Endothelial cell (in vitro differentiated cells): ENCODE data around the gene POLR3H. TPM values are rescaled to one million over a fixed set of nuclear protein-coding genes. Genes with fewer than 3 reads are reported as not detected.
A peak's percentile ranks its signal among the peaks of the same experiment; 100 is the strongest.

ENCODE experiments used
- DNase-seq: peaks from one replicate; pipeline ENCODE4 v3.0.0; 2021; ENCODE audit warnings: low spot score
- H3K27ac Mint-ChIP-seq: one replicate; pipeline ENCODE4 v1.8.0; 2021; ENCODE audit warnings: mixed read lengths, inconsistent platforms; ENCODE audit not compliant: unreplicated experiment
- H3K27me3 Mint-ChIP-seq: one replicate; pipeline ENCODE4 v1.8.0; 2021; ENCODE audit warnings: mild to moderate bottlenecking, moderate library complexity, mixed read lengths, inconsistent platforms; ENCODE audit not compliant: unreplicated experiment
- H3K36me3 Mint-ChIP-seq: one replicate; pipeline ENCODE4 v1.8.0; 2021; ENCODE audit warnings: mild to moderate bottlenecking, low read depth, mixed read lengths, inconsistent platforms; ENCODE audit not compliant: unreplicated experiment
- H3K4me1 Mint-ChIP-seq: one replicate; pipeline ENCODE4 v1.8.0; 2021; ENCODE audit warnings: mild to moderate bottlenecking, mixed read lengths, inconsistent platforms; ENCODE audit not compliant: unreplicated experiment
- H3K4me3 Mint-ChIP-seq: one replicate; pipeline ENCODE4 v1.8.0; 2021; ENCODE audit warnings: mild to moderate bottlenecking, mixed read lengths, inconsistent platforms; ENCODE audit not compliant: unreplicated experiment
- H3K9me3 Mint-ChIP-seq: one replicate; pipeline ENCODE4 v1.8.0; 2021; ENCODE audit warnings: mixed read lengths, inconsistent platforms; ENCODE audit not compliant: unreplicated experiment
- total RNA-seq: library from RNA; stranded (reverse); fragmentation: NEBNext Ultra II Directional; extraction: Animal tissue kit (Norgen Biotek cat#: 25700); gene quantifications from one replicate; pipeline ENCODE4 v1.2.1, GENCODE V29; 2021; ENCODE audit not compliant: unreplicated experiment
- TF ChIP-seq, protein P1 (sequence below): fragments of 200-600 bp; sonication (generic); IDR thresholded peaks from one replicate; pipeline ENCODE4 v1.5.0; 2021; ENCODE audit warnings: antibody characterized with exemption; ENCODE audit not compliant: unreplicated experiment

POLR3H gene
- total RNA-seq, 1 donor from 2014 or later, result 20.8 TPM

DNA sequence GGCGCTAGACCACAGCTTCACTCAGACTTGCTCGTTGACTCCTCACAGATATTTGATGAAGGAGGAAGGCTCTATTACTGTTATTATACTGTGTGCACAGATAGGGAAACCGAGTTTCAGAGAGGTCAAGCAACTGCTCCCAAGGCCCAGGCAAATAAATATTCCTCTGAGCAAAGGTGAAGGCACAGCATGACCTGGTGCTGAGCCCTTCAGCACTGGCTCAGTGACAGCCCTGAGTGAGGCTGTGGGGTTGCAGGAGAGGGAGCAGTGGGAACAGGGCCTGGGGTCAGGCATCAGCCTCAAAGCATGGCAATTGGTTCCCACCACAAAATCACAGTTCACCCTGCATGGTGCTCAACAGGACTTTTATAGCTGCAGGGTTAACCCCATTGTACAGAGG lies 7.1 kb downstream of the POLR3H start:
- Mint-ChIP-seq H3K27me3 (no peaks in the 10 kb centered on the region), H3K27ac (no peak overlapping the region), H3K4me1 (peaks cover 5% of the 10 kb centered on the region), H3K9me3 (no peaks in the 10 kb centered on the region), H3K36me3 (peaks cover 16% of the 10 kb centered on the region), H3K4me3 (no peak overlapping the region)
- no peak for DNase-seq
- TF ChIP-seq, protein P1, sequence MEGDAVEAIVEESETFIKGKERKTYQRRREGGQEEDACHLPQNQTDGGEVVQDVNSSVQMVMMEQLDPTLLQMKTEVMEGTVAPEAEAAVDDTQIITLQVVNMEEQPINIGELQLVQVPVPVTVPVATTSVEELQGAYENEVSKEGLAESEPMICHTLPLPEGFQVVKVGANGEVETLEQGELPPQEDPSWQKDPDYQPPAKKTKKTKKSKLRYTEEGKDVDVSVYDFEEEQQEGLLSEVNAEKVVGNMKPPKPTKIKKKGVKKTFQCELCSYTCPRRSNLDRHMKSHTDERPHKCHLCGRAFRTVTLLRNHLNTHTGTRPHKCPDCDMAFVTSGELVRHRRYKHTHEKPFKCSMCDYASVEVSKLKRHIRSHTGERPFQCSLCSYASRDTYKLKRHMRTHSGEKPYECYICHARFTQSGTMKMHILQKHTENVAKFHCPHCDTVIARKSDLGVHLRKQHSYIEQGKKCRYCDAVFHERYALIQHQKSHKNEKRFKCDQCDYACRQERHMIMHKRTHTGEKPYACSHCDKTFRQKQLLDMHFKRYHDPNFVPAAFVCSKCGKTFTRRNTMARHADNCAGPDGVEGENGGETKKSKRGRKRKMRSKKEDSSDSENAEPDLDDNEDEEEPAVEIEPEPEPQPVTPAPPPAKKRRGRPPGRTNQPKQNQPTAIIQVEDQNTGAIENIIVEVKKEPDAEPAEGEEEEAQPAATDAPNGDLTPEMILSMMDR, result no peak

DNA sequence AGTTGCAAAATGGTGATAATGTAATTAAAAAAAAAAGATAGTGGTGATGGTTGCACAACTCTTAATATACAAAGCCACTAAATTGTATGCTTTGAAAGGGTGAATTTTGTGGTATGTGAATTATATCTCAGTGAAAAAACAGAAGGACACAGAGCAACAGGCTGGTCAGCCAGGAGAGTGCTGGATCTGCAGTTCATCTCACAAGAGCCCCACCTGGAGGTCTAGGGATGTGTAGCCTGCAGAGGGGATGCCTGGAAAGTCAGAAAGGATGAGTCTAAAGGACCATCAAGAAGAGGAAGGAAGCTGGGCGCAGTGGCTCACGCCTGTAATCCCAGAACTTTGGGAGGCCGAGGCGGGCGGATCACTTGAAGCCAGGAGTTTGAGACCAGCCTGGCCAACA lies 9.0 kb downstream of the POLR3H start:
- TF ChIP-seq, protein P1, result no peak
- Mint-ChIP-seq H3K27ac (no peak overlapping the region), H3K9me3 (no peaks in the 10 kb centered on the region), H3K36me3 (peaks cover 18% of the 10 kb centered on the region), H3K4me3 (no peak overlapping the region), H3K4me1 (no peaks in the 10 kb centered on the region), H3K27me3 (peaks cover 1% of the 10 kb centered on the region)
- no peak for DNase-seq

GRCh38 chr22:41534219-41534618 lies 10.1 kb downstream of the POLR3H start:
- H3K27me3 Mint-ChIP-seq, result peaks cover 3% of the 10 kb centered on the region
- no peaks in the 10 kb centered on the region for H3K9me3 Mint-ChIP-seq
- no peak overlapping the region for H3K27ac Mint-ChIP-seq
- no peaks in the 10 kb centered on the region for H3K4me1 Mint-ChIP-seq
- TF ChIP-seq, protein P1, result no peak
- peaks cover 9% of the 10 kb centered on the region for H3K36me3 Mint-ChIP-seq
- DNase-seq, result no peak
- H3K4me3 Mint-ChIP-seq, result no peak overlapping the region

GRCh38 chr22:41532908-41533825 lies 11.1 kb downstream of the POLR3H start:
- Mint-ChIP-seq H3K4me1 (no peaks in the 10 kb centered on the region), H3K27me3 (peaks cover 3% of the 10 kb centered on the region), H3K36me3 (peaks cover 15% of the 10 kb centered on the region), H3K4me3 (no peak overlapping the region), H3K9me3 (no peaks in the 10 kb centered on the region), H3K27ac (no peak overlapping the region)
- peak; percentile 81 for DNase-seq
- TF ChIP-seq, protein P1, result peak; percentile 79
